Renal cortex interstitium (tissue), 11 donors: ENCODE results near the gene HOXA5. TPM values are rescaled to one million over a fixed set of nuclear protein-coding genes. Genes with fewer than 3 reads are reported as not detected.

Source experiments
- DNase-seq, 11 donors: peaks; one replicate each; pipeline ENCODE4 v3.0.0-alpha.2; 2013; ENCODE audit warnings: low read depth in 9 of 11, low spot score in 4 of 11; ENCODE audit errors: extremely low read depth in 1 of 11
- polyA plus RNA-seq, 3 donors: library from polyadenylated mRNA; unstranded; fragments of 120-200 nt; gene quantifications; one replicate each; pipeline ENCODE4 v1.2.1, GENCODE V29; 2013; ENCODE audit not compliant: insufficient read length in 3 of 3

HOXA5 gene
- polyA plus RNA-seq, 3 donors: 70.3 to 89.0 (median 71.1) TPM

GRCh38 chr7:27095050-27095896 is 48.2 kb downstream of the HOXA5 start:
- DNase-seq: no peak

DNA sequence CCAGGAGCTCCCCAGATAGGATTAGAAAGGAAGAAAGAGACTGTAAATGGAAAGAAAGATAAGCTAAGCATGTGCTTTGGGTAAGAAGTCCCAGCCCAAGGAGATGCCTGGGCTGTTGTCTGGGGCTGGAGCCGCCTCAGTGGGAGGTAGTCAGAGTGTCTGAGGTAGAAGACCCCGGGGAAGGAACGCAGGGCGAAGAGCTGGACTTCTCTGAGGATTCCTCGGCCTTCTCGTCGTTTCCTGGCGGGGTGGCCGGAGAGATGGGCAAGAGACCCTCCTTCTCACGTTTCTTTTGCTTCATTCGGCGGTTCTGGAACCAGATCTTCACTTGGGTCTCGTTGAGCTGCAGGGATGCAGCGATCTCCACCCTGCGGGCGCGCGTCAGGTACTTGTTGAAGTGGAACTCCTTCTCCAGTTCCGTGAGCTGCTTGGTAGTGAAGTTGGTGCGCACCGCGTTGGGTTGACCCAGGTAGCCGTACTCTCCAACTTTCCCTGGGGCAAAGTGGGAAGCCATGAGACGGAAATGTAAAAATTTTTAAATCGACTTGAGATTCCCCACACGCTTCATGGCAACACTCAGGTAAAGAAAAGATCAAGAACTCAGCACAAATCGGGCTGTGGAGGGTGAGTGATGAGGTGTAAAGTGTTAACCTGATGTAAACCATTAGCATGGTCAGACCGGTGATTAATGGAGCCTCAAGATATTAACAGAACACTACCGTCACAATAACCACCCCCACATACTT is 49.0 kb downstream of the HOXA5 start:
- DNase-seq: no peak

DNA sequence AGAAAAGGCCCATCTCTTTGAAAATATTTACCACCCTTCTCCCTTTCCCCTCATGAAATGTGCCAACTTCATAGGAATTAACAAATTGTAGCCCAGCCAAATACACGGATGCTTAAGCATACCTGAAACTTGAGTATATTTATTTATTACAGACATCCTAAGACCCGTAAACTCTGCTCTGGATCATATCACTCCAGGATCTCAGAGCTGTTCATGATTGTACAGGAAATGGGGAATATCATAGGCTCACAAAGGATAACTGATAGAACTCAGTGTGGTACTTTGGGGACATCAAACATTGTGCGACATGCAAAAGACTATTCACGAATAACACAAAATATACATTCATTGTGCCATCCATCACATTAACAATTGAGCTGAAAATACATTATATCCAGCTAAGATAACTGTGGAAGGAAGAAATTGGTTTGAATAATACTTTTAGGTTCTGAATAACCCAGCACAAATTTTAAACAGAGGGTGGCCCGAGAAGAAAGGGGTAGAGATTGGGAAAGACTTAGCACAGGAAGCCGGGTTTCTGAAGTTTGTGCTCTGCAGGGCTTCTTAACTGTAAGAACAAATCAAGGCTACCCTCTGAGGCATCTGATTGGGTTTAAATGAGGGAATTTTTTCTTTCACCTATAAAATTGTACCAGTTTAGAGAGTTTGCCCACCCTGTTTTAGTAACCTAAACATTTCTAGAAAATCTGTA is 50.1 kb downstream of the HOXA5 start:
- no peak for DNase-seq

GRCh38 chr7:27092819-27093110 is 50.7 kb downstream of the HOXA5 start:
- no peak for DNase-seq

- peak in 3 of 11 donors; percentile 40 to 53 (median 41) for DNase-seq
These were observed 51.3 kb downstream of the HOXA5 start for GRCh38 chr7:27091941-27092818.

DNA sequence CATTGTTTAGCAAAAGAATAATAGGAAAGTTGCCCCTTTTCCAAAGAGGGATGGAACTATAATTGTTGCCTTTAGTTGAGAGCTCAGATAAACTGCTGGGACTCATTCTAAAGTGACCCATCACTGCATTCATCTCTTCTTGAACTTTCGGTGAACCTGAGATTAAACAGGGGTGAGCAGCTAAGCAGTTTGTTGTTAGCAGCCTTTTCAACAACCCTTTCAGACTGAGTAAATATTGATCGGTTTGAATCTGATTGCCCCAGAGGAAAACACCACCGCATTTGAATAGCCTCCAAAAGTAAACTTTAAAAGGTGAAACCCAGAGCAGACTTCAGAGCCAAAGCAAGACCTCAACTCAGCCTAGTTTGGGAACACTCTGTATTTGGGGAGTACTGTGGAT is 52.4 kb downstream of the HOXA5 start:
- DNase-seq: no peak

Other genes starting within 250 kb of the HOXA5 start
- gene HOXA1, start 47.7 kb downstream of the HOXA5 start, polyA plus RNA-seq: 1 to 10 TPM; 2.5 to 3.4 (median 2.7) TPM
- gene HOXA2, start 41.0 kb downstream of the HOXA5 start, polyA plus RNA-seq: 10 to 100 TPM; 10.8 to 11.1 (median 10.8) TPM
- gene HOXA4, start 12.9 kb downstream of the HOXA5 start, polyA plus RNA-seq: 10 to 100 TPM; 20.1 to 31.6 (median 23.8) TPM
- 10 to 100 TPM; 24.6 to 48.9 (median 36.8) TPM for gene HOXA6, start 4.1 kb upstream of the HOXA5 start, polyA plus RNA-seq
- gene HOXA3, start 8.9 kb upstream of the HOXA5 start, polyA plus RNA-seq: 10 to 100 TPM; 42.4 to 62.7 (median 42.7) TPM
- gene HOXA7, start 13.0 kb upstream of the HOXA5 start, polyA plus RNA-seq: 10 to 100 TPM; 24.3 to 31.7 (median 31.4) TPM
- gene HOXA9, start 21.9 kb upstream of the HOXA5 start, polyA plus RNA-seq: 100 to 1,000 TPM; 107 to 119 (median 118) TPM
- 100 to 1,000 TPM; 140 to 148 (median 145) TPM for gene HOXA10, start 30.6 kb upstream of the HOXA5 start, polyA plus RNA-seq
- 10 to 100 TPM; 35.9 to 44.0 (median 37.0) TPM for gene HOXA11, start 41.6 kb upstream of the HOXA5 start, polyA plus RNA-seq
- under 1 TPM in 1 of 3 donors, not detected in 2; 0.01 TPM for gene HOXA13, start 56.4 kb upstream of the HOXA5 start, polyA plus RNA-seq
- under 1 TPM in 2 of 3 donors, not detected in 1; 0.09 to 0.11 TPM for gene EVX1, start 99.1 kb upstream of the HOXA5 start, polyA plus RNA-seq